H1 (cell line): ENCODE data around the gene ARHGAP26. TPM values are rescaled to one million over a fixed set of nuclear protein-coding genes. Genes with fewer than 3 reads are reported as not detected.

Source experiments
- GTF2F1 ChIP-seq: IDR thresholded peaks from 2 replicates; pipeline ENCODE4 v1.6.1; 2012; ENCODE audit warnings: low read depth, low read length, improper control_type of control experiment, borderline replicate concordance
- KDM4A ChIP-seq: IDR thresholded peaks from one replicate; pipeline ENCODE4 v1.7.1; 2012; ENCODE audit warnings: low read depth, mild to moderate bottlenecking, moderate library complexity, low read length, inconsistent platforms; ENCODE audit not compliant: severe bottlenecking
- NANOG ChIP-seq: IDR thresholded peaks from 2 replicates; pipeline ENCODE4 v1.6.1; 2011; ENCODE audit warnings: low read length, low read depth, mild to moderate bottlenecking, inconsistent platforms; ENCODE audit not compliant: insufficient read depth, poor library complexity, severe bottlenecking
- POU5F1 ChIP-seq: IDR thresholded peaks from 2 replicates; pipeline ENCODE4 v1.6.1; 2011; ENCODE audit warnings: low read depth, mild to moderate bottlenecking, low read length, moderate library complexity
- RAD21 ChIP-seq, 2 experiments: IDR thresholded peaks in 1 of 2; conservative IDR thresholded peaks in 1 of 2; 2 replicates each; pipeline ENCODE4 v1.6.1; 2011; ENCODE audit warnings: low read depth in 2 of 2, low read length in 2 of 2, improper control_type of control experiment in 1 of 2, inconsistent platforms in 1 of 2, mild to moderate bottlenecking in 1 of 2, moderate library complexity in 1 of 2
- SIRT6 ChIP-seq: IDR thresholded peaks from one replicate; pipeline ENCODE4 v1.7.1; 2012; ENCODE audit warnings: low read length, inconsistent platforms
- polyA plus RNA-seq, 7 experiments: library from polyadenylated mRNA; depleted of rRNA in 3 of 7; stranded (reverse) in 5 of 7; unstranded in 2 of 7; fragments of >200 nt in 5 of 7; fragments of 200-250 nt in 2 of 7; gene quantifications; 1 replicate in 5 of 7; 2 replicates in 1 of 7; 4 replicates in 1 of 7; pipeline versions ENCODE4 v1.2.1 to v1.2.3, GENCODE V29; 2011 to 2013; ENCODE audit warnings: missing spikeins in 2 of 7, mixed read lengths in 2 of 7
- total RNA-seq: library from RNA; stranded (reverse); fragmentation: NEBNext Ultra II Directional; extraction: Animal tissue kit (Norgen Biotek cat#: 25700); gene quantifications from 2 replicates; pipeline ENCODE4 v1.2.1, GENCODE V29; 2021
- TF ChIP-seq, protein P1 (sequence below): IDR thresholded peaks from 2 replicates; pipeline ENCODE4 v1.6.1; 2011; ENCODE audit warnings: low read depth, mild to moderate bottlenecking, low read length; ENCODE audit not compliant: insufficient read depth
- TF ChIP-seq, protein P2 (sequence below), 3 experiments: IDR thresholded peaks; 1 replicate in 2 of 3; 2 replicates in 1 of 3; pipeline versions ENCODE4 v1.5.1 to v1.6.1; 2011; ENCODE audit warnings: low read length in 3 of 3, mild to moderate bottlenecking in 3 of 3, inconsistent platforms in 2 of 3, low read depth in 1 of 3, moderate library complexity in 1 of 3; ENCODE audit not compliant: insufficient read depth in 1 of 3; ENCODE audit errors: control extremely low read depth in 1 of 3

The ARHGAP26 gene
- total and polyA plus RNA-seq, 2 of the 8 experiments (the other 6 are each of a cell fraction or from before 2014, with no cell fraction given) = 7.1 to 24.8 TPM

DNA sequence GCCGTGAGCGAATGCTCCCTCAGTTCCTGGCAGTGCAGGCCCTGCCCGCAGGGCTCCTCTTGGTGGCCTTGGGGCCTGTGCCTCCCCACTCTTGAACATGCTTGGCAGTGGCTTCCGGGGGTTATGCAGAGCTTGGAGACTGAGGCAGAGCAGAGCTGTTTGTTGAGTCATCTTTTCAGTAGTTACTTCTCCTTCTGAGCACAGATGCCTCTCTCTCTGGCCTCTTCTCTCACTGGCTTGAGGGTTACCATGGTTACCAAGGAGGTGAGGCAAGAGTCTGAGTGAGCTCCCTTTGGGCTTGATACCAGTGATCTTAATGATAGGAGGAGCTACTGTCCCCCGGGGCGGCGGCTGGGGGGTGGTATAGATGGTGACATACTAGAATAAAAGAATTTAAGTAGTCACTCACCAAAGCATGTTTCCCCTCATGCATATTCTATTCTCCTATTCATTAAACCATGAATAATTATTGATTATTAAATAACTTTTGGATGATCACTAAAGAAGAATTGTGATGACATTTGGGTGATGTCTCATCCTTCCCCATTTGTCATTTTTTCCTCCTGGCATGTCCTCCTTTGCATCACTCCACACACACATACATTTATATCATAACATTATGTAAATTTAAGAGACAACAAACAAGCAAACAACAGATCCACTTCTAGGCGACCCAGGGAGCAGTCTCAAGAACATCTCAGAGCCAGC lies 111.1 kb downstream of the ARHGAP26 start (continued):
- TF ChIP-seq SIRT6 = no peak
- TF ChIP-seq, protein P1, sequence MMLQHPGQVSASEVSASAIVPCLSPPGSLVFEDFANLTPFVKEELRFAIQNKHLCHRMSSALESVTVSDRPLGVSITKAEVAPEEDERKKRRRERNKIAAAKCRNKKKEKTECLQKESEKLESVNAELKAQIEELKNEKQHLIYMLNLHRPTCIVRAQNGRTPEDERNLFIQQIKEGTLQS = no peak
- TF ChIP-seq, protein P2, sequence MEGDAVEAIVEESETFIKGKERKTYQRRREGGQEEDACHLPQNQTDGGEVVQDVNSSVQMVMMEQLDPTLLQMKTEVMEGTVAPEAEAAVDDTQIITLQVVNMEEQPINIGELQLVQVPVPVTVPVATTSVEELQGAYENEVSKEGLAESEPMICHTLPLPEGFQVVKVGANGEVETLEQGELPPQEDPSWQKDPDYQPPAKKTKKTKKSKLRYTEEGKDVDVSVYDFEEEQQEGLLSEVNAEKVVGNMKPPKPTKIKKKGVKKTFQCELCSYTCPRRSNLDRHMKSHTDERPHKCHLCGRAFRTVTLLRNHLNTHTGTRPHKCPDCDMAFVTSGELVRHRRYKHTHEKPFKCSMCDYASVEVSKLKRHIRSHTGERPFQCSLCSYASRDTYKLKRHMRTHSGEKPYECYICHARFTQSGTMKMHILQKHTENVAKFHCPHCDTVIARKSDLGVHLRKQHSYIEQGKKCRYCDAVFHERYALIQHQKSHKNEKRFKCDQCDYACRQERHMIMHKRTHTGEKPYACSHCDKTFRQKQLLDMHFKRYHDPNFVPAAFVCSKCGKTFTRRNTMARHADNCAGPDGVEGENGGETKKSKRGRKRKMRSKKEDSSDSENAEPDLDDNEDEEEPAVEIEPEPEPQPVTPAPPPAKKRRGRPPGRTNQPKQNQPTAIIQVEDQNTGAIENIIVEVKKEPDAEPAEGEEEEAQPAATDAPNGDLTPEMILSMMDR (IDR thresholded peaks at IDR 0.05; ENCODE audit: control extremely low read depth in 1 of 3, insufficient read depth in 1 of 3, low read depth in 1 of 3, low read length in 3 of 3) = no peak
- no peak for TF ChIP-seq POU5F1
- no peak for TF ChIP-seq KDM4A
- no peak for TF ChIP-seq RAD21 (IDR thresholded peaks at IDR 0.05 in 1 of 2, conservative IDR thresholded peaks at IDR 0.05 in 1 of 2; ENCODE audit: low read depth in 2 of 2, low read length in 2 of 2)
- no peak for TF ChIP-seq NANOG
- no peak for TF ChIP-seq GTF2F1
